ACC112 (cell line): ENCODE data around the gene KIAA1191.

Experiments used
- H2AFZ ChIP-seq: fragments of 200-600 bp; sonication (generic); one replicate; pipeline ENCODE4 v1.6.0; 2017; ENCODE audit warnings: antibody characterized with exemption, low read length; ENCODE audit not compliant: unreplicated experiment
- H3K27ac ChIP-seq: fragments of 200-600 bp; sonication (generic); 2 replicates; pipeline ENCODE4 v1.5.1; 2014; ENCODE audit warnings: low read depth, mild to moderate bottlenecking, antibody characterized with exemption, low read length, moderate library complexity
- H3K27me3 ChIP-seq: fragments of 200-600 bp; sonication (generic); 2 replicates; pipeline ENCODE4 v1.6.1; 2014; ENCODE audit warnings: mild to moderate bottlenecking, antibody characterized with exemption, low read length, moderate library complexity, mixed read lengths; ENCODE audit not compliant: insufficient read depth
- H3K36me3 ChIP-seq: fragments of 200-600 bp; sonication (generic); 2 replicates; pipeline ENCODE4 v1.6.1; 2016; ENCODE audit warnings: mild to moderate bottlenecking, antibody characterized with exemption, low read length, moderate library complexity, mixed read lengths; ENCODE audit not compliant: insufficient read depth
- H3K4me1 ChIP-seq: fragments of 200-600 bp; sonication (generic); one replicate; pipeline ENCODE4 v1.6.1; 2016; ENCODE audit warnings: low read length, mixed read lengths; ENCODE audit not compliant: insufficient read depth, unreplicated experiment, control insufficient read depth
- H3K4me3 ChIP-seq: fragments of 200-600 bp; sonication (generic); 2 replicates; pipeline ENCODE4 v1.5.1; 2014; ENCODE audit warnings: mild to moderate bottlenecking, low read depth, low read length
- H3K79me2 ChIP-seq: fragments of 200-600 bp; sonication (generic); one replicate; pipeline ENCODE4 v1.6.0; 2016; ENCODE audit warnings: low read length; ENCODE audit not compliant: control insufficient read depth, unreplicated experiment, insufficient read depth

KIAA1191 gene

DNA sequence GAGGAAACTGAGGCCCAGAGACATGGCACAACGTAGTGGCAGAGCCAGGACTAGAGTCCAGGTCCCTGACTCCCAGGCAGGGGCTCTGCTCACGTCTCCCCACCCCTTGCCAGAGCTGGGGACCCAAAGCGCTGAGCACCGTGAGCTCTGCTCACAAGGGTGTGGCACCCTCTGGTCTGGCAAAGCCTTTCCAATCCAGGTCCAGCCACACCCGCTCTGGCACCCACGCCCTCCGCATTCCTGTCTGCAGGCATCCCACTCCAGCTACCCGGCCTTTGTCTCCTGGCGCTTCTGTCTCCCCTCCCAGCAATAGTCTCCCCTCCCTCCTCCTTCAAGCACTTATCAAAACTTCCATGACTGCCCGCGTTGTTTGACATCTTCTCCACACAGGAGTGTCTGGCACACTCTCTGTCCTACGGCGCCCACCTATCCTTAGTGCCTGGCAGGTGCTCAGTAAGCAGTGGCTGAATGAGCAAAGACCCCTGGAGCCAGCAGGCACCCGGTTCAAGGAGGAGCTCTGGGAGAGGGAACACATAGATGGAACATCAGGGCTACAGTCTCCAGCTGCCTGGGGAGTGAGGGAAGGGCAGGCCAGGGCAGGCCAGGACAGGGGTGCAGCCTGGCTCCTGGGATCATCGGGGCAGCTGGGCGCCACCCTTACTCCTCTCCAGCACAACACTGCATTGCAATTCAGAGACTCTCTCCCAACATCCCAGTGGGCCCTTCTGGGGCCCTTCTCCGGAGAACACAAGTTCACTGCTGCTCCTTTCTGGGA lies 39.0 kb upstream of the KIAA1191 start:
- H3K27ac ChIP-seq, result no peak overlapping the region
- no peaks in the 10 kb centered on the region for H3K36me3 ChIP-seq
- H2AFZ ChIP-seq, result no peak overlapping the region
- H3K4me1 ChIP-seq, result no peaks in the 10 kb centered on the region
- H3K27me3 ChIP-seq, result no peaks in the 10 kb centered on the region
- H3K79me2 ChIP-seq, result no peaks in the 10 kb centered on the region
- no peak overlapping the region for H3K4me3 ChIP-seq

DNA sequence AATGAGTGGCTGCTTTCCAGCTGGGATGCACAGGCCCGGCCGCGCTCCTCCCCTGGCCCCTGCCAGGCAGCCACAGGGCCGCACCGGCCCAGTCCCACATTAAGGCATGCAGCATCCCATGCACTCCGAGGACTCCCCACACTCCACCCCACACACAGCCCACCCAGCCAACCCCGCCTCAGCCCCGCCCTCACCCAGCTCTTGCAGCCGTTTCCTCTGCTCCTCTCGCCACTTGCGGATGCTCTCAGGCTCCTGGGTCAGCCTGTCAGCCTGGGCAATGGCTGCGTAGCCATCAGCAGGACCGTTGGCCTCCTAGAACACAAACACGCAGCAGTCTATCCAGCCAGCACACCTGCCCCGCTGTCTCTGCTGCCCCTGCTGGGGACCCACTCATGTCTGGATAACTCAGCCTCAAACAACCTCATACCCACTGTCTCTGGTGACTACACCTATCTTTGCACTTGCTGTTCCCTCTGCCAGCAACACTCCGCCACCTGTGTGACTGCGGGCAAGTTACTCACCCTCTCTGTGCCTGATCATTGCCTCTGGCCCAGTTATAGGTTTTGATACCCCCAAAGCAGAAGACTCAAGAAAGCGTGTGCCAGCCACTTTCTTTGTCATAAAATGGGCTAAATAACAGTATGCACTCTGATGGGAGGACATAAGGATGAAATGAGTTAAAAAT lies 36.3 kb upstream of the KIAA1191 start:
- Histone ChIP-seq H3K4me3 (no peak overlapping the region), H3K27me3 (no peaks in the 10 kb centered on the region), H3K36me3 (no peaks in the 10 kb centered on the region), H2AFZ (no peak overlapping the region), H3K27ac (no peak overlapping the region), H3K4me1 (no peaks in the 10 kb centered on the region), H3K79me2 (no peaks in the 10 kb centered on the region)

DNA sequence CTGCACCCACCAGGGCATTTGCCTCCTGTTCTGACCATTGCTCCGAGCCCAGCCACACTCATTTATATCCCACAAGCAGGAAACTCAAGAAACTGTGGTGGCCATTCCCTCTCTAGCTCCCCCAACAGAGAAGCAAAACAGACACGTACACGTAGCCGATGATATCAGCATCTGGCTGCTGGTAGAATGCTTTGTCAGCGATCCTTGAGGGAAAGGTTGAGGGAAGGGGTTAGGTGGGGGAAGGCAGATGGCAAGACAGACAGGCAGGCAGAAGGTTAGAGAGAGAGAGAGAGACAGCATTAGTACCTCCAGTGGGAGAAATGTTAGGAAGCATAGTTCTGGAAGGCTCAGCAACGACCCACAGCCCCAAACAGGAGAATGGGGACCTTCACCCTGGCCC lies 34.8 kb upstream of the KIAA1191 start:
- no peak overlapping the region for H3K27ac ChIP-seq
- H3K4me3 ChIP-seq, result no peak overlapping the region
- H3K79me2 ChIP-seq, result no peaks in the 10 kb centered on the region
- H3K36me3 ChIP-seq, result no peaks in the 10 kb centered on the region
- no peaks in the 10 kb centered on the region for H3K4me1 ChIP-seq
- no peaks in the 10 kb centered on the region for H3K27me3 ChIP-seq
- H2AFZ ChIP-seq, result no peak overlapping the region

- Histone ChIP-seq H3K36me3 (no peaks in the 10 kb centered on the region), H3K27me3 (no peaks in the 10 kb centered on the region), H3K4me3 (no peak overlapping the region), H3K79me2 (peaks cover 3% of the 10 kb centered on the region), H2AFZ (no peak overlapping the region), H3K4me1 (no peaks in the 10 kb centered on the region), H3K27ac (no peak overlapping the region)
Observed at GRCh38 chr5:176394881-176395675, 33.5 kb upstream of the KIAA1191 start.

DNA sequence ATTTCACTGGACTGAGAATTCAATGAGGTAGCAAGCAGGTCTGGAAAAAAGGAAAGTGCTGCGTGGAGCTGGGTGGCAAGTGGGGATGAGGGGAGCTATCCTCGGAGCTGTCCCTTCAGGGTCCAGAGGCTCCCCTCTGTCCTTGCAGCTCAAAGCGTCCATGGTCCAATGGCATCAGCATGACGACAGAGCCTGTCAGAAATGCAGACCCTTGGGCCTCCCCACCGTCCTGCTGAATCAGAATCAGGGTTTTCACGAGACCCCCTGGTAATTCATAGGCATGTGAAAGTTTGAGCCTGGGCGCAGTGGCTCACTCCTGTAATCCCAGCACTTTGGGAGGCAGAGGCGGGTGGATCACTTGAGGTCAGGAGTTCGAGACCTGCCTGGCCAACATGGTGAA lies 32.5 kb upstream of the KIAA1191 start:
- Histone ChIP-seq H3K79me2 (peaks cover 4% of the 10 kb centered on the region), H3K4me1 (no peaks in the 10 kb centered on the region), H3K27me3 (no peaks in the 10 kb centered on the region), H3K36me3 (no peaks in the 10 kb centered on the region), H3K27ac (no peak overlapping the region), H2AFZ (no peak overlapping the region), H3K4me3 (no peak overlapping the region)

GRCh38 chr5:176392526-176392925 lies 31.0 kb upstream of the KIAA1191 start:
- peaks cover 12% of the 10 kb centered on the region for H3K79me2 ChIP-seq

GRCh38 chr5:176391999-176392398 lies 30.4 kb upstream of the KIAA1191 start:
- Histone ChIP-seq H3K4me3 (no peak overlapping the region), H3K27ac (no peak overlapping the region), H3K79me2 (peaks cover 17% of the 10 kb centered on the region), H3K4me1 (peaks cover 5% of the 10 kb centered on the region), H3K36me3 (no peaks in the 10 kb centered on the region), H3K27me3 (no peaks in the 10 kb centered on the region), H2AFZ (no peak overlapping the region)

More at GRCh38 chr5:176392526-176392925, 31.0 kb upstream of the KIAA1191 start:
- Histone ChIP-seq H3K27me3 (no peaks in the 10 kb centered on the region), H3K4me3 (no peak overlapping the region), H3K4me1 (no peaks in the 10 kb centered on the region), H2AFZ (no peak overlapping the region), H3K27ac (no peak overlapping the region), H3K36me3 (no peaks in the 10 kb centered on the region)

DNA sequence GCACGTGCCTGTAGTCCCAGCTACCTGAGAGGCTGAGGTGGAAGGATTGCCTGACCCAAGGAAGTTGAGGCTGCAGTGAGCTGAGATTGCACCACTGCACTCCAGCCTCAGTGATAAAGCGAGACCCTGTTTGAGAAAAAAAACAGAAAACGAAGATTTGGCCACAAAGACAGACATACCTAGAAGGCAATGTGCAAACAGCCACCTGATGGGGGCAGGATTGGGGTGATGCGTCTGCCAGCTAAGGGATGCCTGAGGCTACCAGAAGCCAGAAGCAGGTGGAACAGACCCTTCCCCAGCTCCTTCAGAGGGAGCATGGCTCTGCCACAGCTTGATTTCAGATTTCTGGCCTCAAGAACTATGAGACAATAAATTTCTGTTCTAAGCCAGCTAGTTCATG lies 29.9 kb upstream of the KIAA1191 start:
- no peaks in the 10 kb centered on the region for H3K36me3 ChIP-seq

DNA sequence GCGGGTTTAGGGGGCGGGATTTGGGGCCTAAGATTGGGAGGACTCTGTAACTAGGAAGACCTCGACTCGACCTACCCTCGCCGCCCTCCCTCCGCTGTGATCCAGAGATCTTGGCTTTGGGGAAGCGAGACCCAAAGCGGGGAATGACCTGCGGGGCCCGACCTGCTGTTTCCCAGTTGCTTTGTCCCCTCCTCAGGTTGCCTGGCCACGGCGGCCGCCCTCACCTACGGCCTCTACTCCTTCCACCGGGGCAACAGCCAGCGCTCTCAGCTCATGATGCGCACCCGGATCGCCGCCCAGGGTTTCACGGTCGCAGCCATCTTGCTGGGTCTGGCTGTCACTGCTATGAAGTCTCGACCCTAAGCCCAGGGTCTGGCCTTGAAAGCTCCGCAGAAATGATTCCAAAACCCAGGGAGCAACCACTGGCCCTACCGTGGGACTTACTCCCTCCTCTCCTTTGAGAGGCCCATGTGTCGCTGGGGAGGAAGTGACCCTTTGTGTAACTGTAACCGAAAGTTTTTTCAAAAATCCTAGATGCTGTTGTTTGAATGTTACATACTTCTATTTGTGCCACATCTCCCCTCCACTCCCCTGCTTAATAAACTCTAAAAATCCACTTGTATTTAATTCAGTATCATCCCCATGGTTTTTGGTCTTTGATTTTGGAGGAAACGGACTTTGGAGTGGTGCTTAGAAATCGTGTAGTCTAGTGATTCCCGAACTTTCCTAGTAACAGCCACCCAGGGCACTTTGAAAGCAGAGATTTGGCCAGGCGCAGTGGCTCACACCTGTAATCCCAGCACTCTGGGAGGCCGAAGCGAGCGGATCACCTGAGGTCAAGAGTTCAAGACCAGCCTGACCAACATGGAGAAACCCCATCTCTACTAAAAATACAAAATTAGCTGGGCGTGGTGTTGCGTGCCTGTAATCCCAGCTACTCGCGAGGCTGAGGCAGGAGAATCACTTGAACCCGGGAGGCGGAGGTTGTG lies 27.9 kb upstream of the KIAA1191 start:
- peaks cover 35% of the 10 kb centered on the region for H3K79me2 ChIP-seq
- peaks cover 7% of the 10 kb centered on the region; the same call in 1 of the 2 replicates for H3K36me3 ChIP-seq
- peak overlapping the region; percentile 84 for H3K4me3 ChIP-seq

More for the DNA sequence above, 29.9 kb upstream of the KIAA1191 start:
- Histone ChIP-seq H3K4me1 (peaks cover 10% of the 10 kb centered on the region), H3K27me3 (no peaks in the 10 kb centered on the region), H3K79me2 (peaks cover 23% of the 10 kb centered on the region), H2AFZ (no peak overlapping the region), H3K4me3 (no peak overlapping the region), H3K27ac (no peak overlapping the region)

More for the DNA sequence above, 27.9 kb upstream of the KIAA1191 start:
- Histone ChIP-seq H3K4me1 (peaks cover 15% of the 10 kb centered on the region), H2AFZ (no peak overlapping the region), H3K27ac (peak overlapping the region; percentile 64), H3K27me3 (no peaks in the 10 kb centered on the region)
